MM.1S (cell line): ENCODE data around the gene PIP5K1C.

Source experiments
- DNase-seq: peaks from one replicate; pipeline ENCODE4 v3.0.0-alpha.2; 2015
- H2AFZ ChIP-seq: fragments of 300-600 bp; sonication (generic); 2 replicates; pipeline ENCODE4 v1.6.0; 2016; ENCODE audit warnings: antibody characterized with exemption, low read length
- H3F3A ChIP-seq: fragments of 300-600 bp; sonication (generic); 2 replicates; pipeline ENCODE4 v1.6.1; 2016; ENCODE audit warnings: mild to moderate bottlenecking, antibody characterized with exemption, low read length, moderate library complexity, mixed read lengths; ENCODE audit not compliant: insufficient read depth
- H3K27ac ChIP-seq: fragments of 300-600 bp; sonication (generic); 2 replicates; pipeline ENCODE4 v1.5.1; 2016; ENCODE audit warnings: mild to moderate bottlenecking, low read length
- H3K27me3 ChIP-seq: fragments of 300-600 bp; sonication (generic); replicated peaks from 2 replicates; pipeline ENCODE4 v1.6.0; 2016; ENCODE audit warnings: low read length; ENCODE audit not compliant: insufficient read depth
- H3K36me3 ChIP-seq: fragments of 300-600 bp; sonication (generic); replicated peaks from 2 replicates; pipeline ENCODE4 v1.6.1; 2016; ENCODE audit warnings: mild to moderate bottlenecking, low read length, mixed read lengths; ENCODE audit not compliant: insufficient read depth
- H3K4me1 ChIP-seq: fragments of 300-600 bp; sonication (generic); 2 replicates; pipeline ENCODE4 v1.6.1; 2016; ENCODE audit warnings: low read length, mixed read lengths
- H3K4me2 ChIP-seq: fragments of 300-600 bp; sonication (generic); 2 replicates; pipeline ENCODE4 v1.6.0; 2016; ENCODE audit warnings: low read depth, low read length
- H3K4me3 ChIP-seq: fragments of 300-600 bp; sonication (generic); 2 replicates; pipeline ENCODE4 v1.5.1; 2016; ENCODE audit warnings: low read length, mixed read lengths
- H3K79me2 ChIP-seq: fragments of 300-600 bp; sonication (generic); 2 replicates; pipeline ENCODE4 v1.6.1; 2016; ENCODE audit warnings: mixed run types, low read length, mixed read lengths
- H3K9ac ChIP-seq: fragments of 300-600 bp; sonication (generic); 2 replicates; pipeline ENCODE4 v1.6.1; 2016; ENCODE audit warnings: low read length, mixed read lengths
- H3K9me2 ChIP-seq: fragments of 300-600 bp; sonication (generic); replicated peaks from 2 replicates; pipeline ENCODE4 v1.6.1; 2016; ENCODE audit warnings: mild to moderate bottlenecking, low read length, mixed read lengths; ENCODE audit not compliant: insufficient read depth
- H3K9me3 ChIP-seq: fragments of 300-600 bp; sonication (generic); replicated peaks from 2 replicates; pipeline ENCODE4 v1.6.1; 2016; ENCODE audit warnings: mild to moderate bottlenecking, low read length, mixed read lengths; ENCODE audit not compliant: insufficient read depth
- H4K20me1 ChIP-seq: fragments of 300-600 bp; sonication (generic); 2 replicates; pipeline ENCODE4 v1.6.1; 2016; ENCODE audit warnings: mild to moderate bottlenecking, low read length, moderate library complexity, mixed read lengths; ENCODE audit not compliant: insufficient read depth
- CTCF ChIP-seq: fragments of 300-600 bp; sonication (generic); IDR thresholded peaks from 2 replicates; pipeline ENCODE4 v1.5.1; 2016; ENCODE audit warnings: antibody characterized with exemption, low read length, mixed read lengths
- EZH2 ChIP-seq: fragments of 300-600 bp; sonication (generic); optimal IDR thresholded peaks from 2 replicates; pipeline ENCODE3; 2017; ENCODE audit warnings: low read depth, mild to moderate bottlenecking, antibody characterized with exemption, low read length, mixed read lengths
- EZH2phosphoT487 ChIP-seq: fragments of 300-600 bp; sonication (generic); IDR thresholded peaks from 2 replicates; pipeline ENCODE4 v1.6.1; 2018; ENCODE audit warnings: antibody characterized with exemption, low read length

PIP5K1C gene

GRCh38 chr19:3682741-3683404 lies 17.4 kb downstream of the PIP5K1C start:
- H3K79me2 ChIP-seq = peaks cover 21% of the 10 kb centered on the region
- TF ChIP-seq EZH2phosphoT487 (no peak), EZH2 (no peak), CTCF (no peak)
- H3K9me3 ChIP-seq = no peaks in the 10 kb centered on the region
- DNase-seq = no peak
- no peak overlapping the region for H3K27ac ChIP-seq
- H3F3A ChIP-seq = peaks cover 9% of the 10 kb centered on the region; the same call in 1 of the 2 replicates
- no peaks in the 10 kb centered on the region for H3K9me2 ChIP-seq
- no peaks in the 10 kb centered on the region for H3K36me3 ChIP-seq
- H3K4me3 ChIP-seq = no peak overlapping the region
- H4K20me1 ChIP-seq = no peaks in the 10 kb centered on the region
- no peaks in the 10 kb centered on the region for H3K27me3 ChIP-seq
- peaks cover 5% of the 10 kb centered on the region; the same call in 1 of the 2 replicates for H3K4me1 ChIP-seq
- no peak overlapping the region for H3K9ac ChIP-seq
- no peak overlapping the region for H2AFZ ChIP-seq
- no peak overlapping the region for H3K4me2 ChIP-seq

GRCh38 chr19:3682286-3682685 lies 18.0 kb downstream of the PIP5K1C start:
- H3K36me3 ChIP-seq = no peaks in the 10 kb centered on the region
- no peaks in the 10 kb centered on the region for H3K9me3 ChIP-seq
- no peaks in the 10 kb centered on the region for H4K20me1 ChIP-seq
- H3K9me2 ChIP-seq = no peaks in the 10 kb centered on the region
- peaks cover 3% of the 10 kb centered on the region; the same call in 1 of the 2 replicates for H3F3A ChIP-seq
- H3K9ac ChIP-seq = no peak overlapping the region
- no peak overlapping the region for H3K27ac ChIP-seq
- no peak for DNase-seq
- no peak overlapping the region for H2AFZ ChIP-seq
- no peak overlapping the region for H3K4me3 ChIP-seq
- peaks cover 15% of the 10 kb centered on the region for H3K79me2 ChIP-seq
- H3K4me1 ChIP-seq = no peaks in the 10 kb centered on the region
- TF ChIP-seq EZH2phosphoT487 = no peak
- TF ChIP-seq CTCF = no peak
- TF ChIP-seq EZH2 = no peak
- no peak overlapping the region for H3K4me2 ChIP-seq
- no peaks in the 10 kb centered on the region for H3K27me3 ChIP-seq

GRCh38 chr19:3680939-3681338 lies 19.3 kb downstream of the PIP5K1C start:
- no peaks in the 10 kb centered on the region for H3K9me2 ChIP-seq
- no peak overlapping the region for H3K4me2 ChIP-seq
- no peak for DNase-seq
- H3K36me3 ChIP-seq = no peaks in the 10 kb centered on the region
- H4K20me1 ChIP-seq = no peaks in the 10 kb centered on the region
- H3K9ac ChIP-seq = no peak overlapping the region
- peaks cover 20% of the 10 kb centered on the region for H3K79me2 ChIP-seq
- H3K4me3 ChIP-seq = no peak overlapping the region
- TF ChIP-seq EZH2phosphoT487 = no peak
- no peak for TF ChIP-seq EZH2
- TF ChIP-seq CTCF = no peak
- no peak overlapping the region for H2AFZ ChIP-seq
- H3K27ac ChIP-seq = no peak overlapping the region
- no peaks in the 10 kb centered on the region for H3F3A ChIP-seq
- no peaks in the 10 kb centered on the region for H3K27me3 ChIP-seq
- H3K9me3 ChIP-seq = no peaks in the 10 kb centered on the region
- H3K4me1 ChIP-seq = no peaks in the 10 kb centered on the region
